Activated T-helper 1 cell treated with anti-CD3 and anti-CD28 coated beads, Interleukin-12 subunit alpha, Interleukin-12 subunit beta, Interleukin-2, Interleukin-4 antibody, amounts not matched to agents 30 ng/mL and 10 ng/mL and 1 ng/mL, durations not matched to agents 14 hours and 24 hours and 36 hours (primary cell): Measurements from ENCODE around the gene SDS. TPM values are rescaled to one million over a fixed set of nuclear protein-coding genes. Genes with fewer than 3 reads are reported as not detected.
"Not testable (repeated sequence)": the region's sequence is repeated elsewhere in the genome, so short reads cannot be mapped to it uniquely, and the experiment has no call there.

ENCODE experiments used
- DNase-seq: peaks from one replicate; pipeline ENCODE4 v3.0.0; 2021; ENCODE audit warnings: low spot score
- H3K27ac Mint-ChIP-seq: one replicate; pipeline ENCODE4 v1.8.0; 2021; ENCODE audit warnings: mild to moderate bottlenecking, mixed read lengths
- H3K27me3 Mint-ChIP-seq: one replicate; pipeline ENCODE4 v1.8.0; 2022; ENCODE audit warnings: mild to moderate bottlenecking, moderate library complexity, mixed read lengths; ENCODE audit not compliant: insufficient read depth
- H3K36me3 Mint-ChIP-seq: one replicate; pipeline ENCODE4 v1.8.0; 2021; ENCODE audit warnings: low read depth, mixed read lengths
- H3K4me1 Mint-ChIP-seq: one replicate; pipeline ENCODE4 v1.8.0; 2021; ENCODE audit warnings: low read depth, mixed read lengths
- H3K4me3 Mint-ChIP-seq: one replicate; pipeline ENCODE4 v1.8.0; 2021; ENCODE audit warnings: mild to moderate bottlenecking, moderate library complexity, mixed read lengths
- H3K9me3 Mint-ChIP-seq: one replicate; pipeline ENCODE4 v1.8.0; 2021; ENCODE audit warnings: mixed read lengths
- intact Hi-C: fragments of 100-400 bp; cut with micrococcal nuclease; formaldehyde crosslinking; loops from one replicate; pipeline ENCODE4 v1.15.1; 2024
- total RNA-seq: library from RNA; stranded (reverse); gene quantifications from 2 replicates; pipeline ENCODE4 v1.2.3, GENCODE V29; 2022

SDS gene
- total RNA-seq, 1 donor from 2014 or later = not detected

- Mint-ChIP-seq H3K4me1 (peaks cover 13% of the 10 kb centered on the region), H3K36me3 (peaks cover 3% of the 10 kb centered on the region), H3K27me3 (peaks cover 4% of the 10 kb centered on the region), H3K4me3 (peak overlapping the region; percentile 89), H3K27ac (peak overlapping the region; percentile 69), H3K9me3 (no peaks in the 10 kb centered on the region)
- DNase-seq = no peak
- intact Hi-C loops = loop anchor here (2.0 to 5.0 kb wide), 4 partner anchors 63 to 607 kb away; partner anchors contain the start of genes OAS2, RBM19 and SDSL
Observed at GRCh38 chr12:113359133-113359938, 44.4 kb downstream of the SDS start.

GRCh38 chr12:113358381-113359132, 45.1 kb downstream of the SDS start, which contains the start of gene PLBD2:
PLBD2 (plus strand) TSS chr12:113358587; CDS start chr12:113358601, 14 bp downstream.
- peak within 1 kb of the TSS; percentile 89 for H3K4me3 Mint-ChIP-seq
- peaks cover 3% of the 10 kb centered on the region for H3K36me3 Mint-ChIP-seq
- H3K4me1 Mint-ChIP-seq = peaks cover 13% of the 10 kb centered on the region
- intact Hi-C loops = loop anchor here (1.0 to 5.0 kb wide), 7 partner anchors 23 to 608 kb away; partner anchors contain the start of genes DDX54, OAS2, RBM19 and RITA1
- peaks cover 4% of the 10 kb centered on the region for H3K27me3 Mint-ChIP-seq
- peak; percentile 89 for DNase-seq
- H3K27ac Mint-ChIP-seq = peak within 1 kb of the TSS; percentile 69
- no peaks in the 10 kb centered on the region for H3K9me3 Mint-ChIP-seq

DNA sequence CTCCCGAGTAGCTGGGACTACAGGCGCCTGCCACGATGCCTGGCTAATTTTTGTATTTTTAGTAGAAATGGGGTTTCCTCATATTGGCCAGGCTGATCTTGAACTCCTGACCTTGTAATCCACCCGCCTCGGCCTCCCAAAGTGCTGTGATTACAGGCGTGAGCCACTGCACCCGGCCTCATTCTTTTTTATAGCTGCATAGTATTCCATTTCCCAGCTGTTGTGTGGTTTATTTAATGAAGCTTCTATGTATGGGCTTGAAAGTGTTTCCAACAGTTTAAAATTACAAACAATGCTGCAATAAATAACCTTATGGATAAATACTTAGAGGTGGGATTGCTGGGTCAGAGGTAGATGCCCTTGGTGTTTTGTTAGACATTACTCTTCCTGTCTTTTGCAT, 49.5 kb downstream of the SDS start:
- H3K9me3 Mint-ChIP-seq, H3K36me3 Mint-ChIP-seq, H3K4me3 Mint-ChIP-seq, H3K4me1 Mint-ChIP-seq, DNase-seq, intact Hi-C loops, H3K27ac Mint-ChIP-seq: not testable (repeated sequence)
- peaks cover 21% of the 10 kb centered on the region for H3K27me3 Mint-ChIP-seq

DNA sequence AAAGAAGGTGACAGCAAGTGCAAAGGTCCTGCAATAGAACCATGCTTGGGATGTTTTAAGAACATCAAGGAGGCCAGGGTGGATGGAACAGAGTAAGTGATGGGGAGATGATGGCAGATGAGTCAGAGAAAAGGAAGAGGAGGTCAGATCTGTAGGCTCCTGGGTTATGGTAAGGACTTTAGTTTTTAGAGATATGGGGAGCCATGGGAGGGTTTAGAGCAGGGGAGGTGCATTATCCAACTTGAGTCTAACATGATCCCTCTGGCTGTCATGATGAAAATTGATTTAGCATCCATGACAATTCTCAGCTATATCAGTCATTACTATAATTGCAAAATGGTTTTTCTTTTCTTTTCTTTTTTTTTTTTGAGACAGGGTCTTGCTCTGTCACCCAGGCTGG, 52.6 kb downstream of the SDS start:
- H3K36me3 Mint-ChIP-seq = no peaks in the 10 kb centered on the region
- H3K27ac Mint-ChIP-seq = no peak overlapping the region
- no peaks in the 10 kb centered on the region for H3K4me1 Mint-ChIP-seq
- peaks cover 20% of the 10 kb centered on the region for H3K27me3 Mint-ChIP-seq
- H3K9me3 Mint-ChIP-seq = no peaks in the 10 kb centered on the region
- H3K4me3 Mint-ChIP-seq = no peak overlapping the region
- intact Hi-C loops = no loop called here
- no peak for DNase-seq

DNA sequence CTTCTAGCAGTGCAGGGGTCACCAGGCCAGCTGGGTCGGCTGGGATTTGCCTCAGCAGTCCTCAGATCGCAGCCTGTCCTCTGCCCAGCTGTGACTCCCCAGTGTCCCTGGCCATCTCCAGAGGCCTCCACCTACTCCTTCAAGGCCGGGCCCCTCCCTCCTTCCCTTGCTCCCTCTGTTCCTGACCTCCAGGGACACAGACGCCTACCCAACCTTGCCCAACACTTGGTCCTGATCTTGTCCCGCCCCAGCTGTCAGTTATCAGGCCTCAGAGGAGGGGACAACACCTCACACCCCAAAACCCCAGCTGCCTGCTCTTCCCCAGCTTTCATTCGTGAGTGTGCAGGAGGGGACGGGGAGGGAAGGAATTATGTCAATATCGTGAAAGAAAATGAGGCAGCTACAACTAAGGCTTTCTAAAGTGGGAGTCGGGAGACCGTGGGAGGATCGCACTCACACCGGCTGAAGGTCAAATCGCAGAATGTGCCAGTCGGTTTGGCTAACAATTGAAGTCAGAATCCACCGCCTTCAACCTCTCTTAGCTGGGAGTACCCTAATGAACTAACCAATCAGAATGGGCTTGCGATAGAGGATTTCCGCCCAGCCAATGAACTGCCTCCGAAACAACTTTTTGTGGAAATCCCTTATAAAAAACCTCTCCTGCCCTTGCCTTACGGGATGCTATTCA, 54.7 kb downstream of the SDS start:
- intact Hi-C loops = no loop called here
- no peaks in the 10 kb centered on the region for H3K9me3 Mint-ChIP-seq
- H3K4me3 Mint-ChIP-seq = no peak overlapping the region
- no peak overlapping the region for H3K27ac Mint-ChIP-seq
- H3K27me3 Mint-ChIP-seq = peaks cover 17% of the 10 kb centered on the region
- H3K4me1 Mint-ChIP-seq = no peaks in the 10 kb centered on the region
- no peaks in the 10 kb centered on the region for H3K36me3 Mint-ChIP-seq
- DNase-seq = no peak

DNA sequence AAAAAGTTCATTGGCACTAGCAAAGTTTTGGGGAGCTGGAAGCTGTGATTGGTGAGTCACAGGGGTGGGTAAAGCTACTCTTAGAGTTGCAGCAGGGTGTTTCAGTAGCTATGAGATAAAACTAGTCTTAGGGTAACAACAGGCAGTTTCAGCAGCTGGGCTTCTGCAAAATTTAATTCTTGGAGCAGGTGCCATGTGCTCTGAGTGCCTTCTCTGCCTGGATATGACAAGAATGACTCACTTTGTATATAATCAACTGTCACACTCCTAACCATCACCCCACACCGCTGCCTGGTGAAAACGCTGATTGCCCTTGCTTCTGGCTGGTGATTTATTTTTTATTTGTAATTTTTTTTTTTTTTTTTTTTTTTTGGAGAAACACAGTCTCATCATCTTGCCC, 55.8 kb downstream of the SDS start:
- intact Hi-C loops = no loop called here
- H3K4me3 Mint-ChIP-seq = no peak overlapping the region
- no peaks in the 10 kb centered on the region for H3K9me3 Mint-ChIP-seq
- H3K27ac Mint-ChIP-seq = no peak overlapping the region
- no peaks in the 10 kb centered on the region for H3K4me1 Mint-ChIP-seq
- peaks cover 14% of the 10 kb centered on the region for H3K27me3 Mint-ChIP-seq
- DNase-seq = no peak
- H3K36me3 Mint-ChIP-seq = no peaks in the 10 kb centered on the region

GRCh38 chr12:113347107-113347506, 56.6 kb downstream of the SDS start:
- Mint-ChIP-seq H3K4me1 (no peaks in the 10 kb centered on the region), H3K27ac (no peak overlapping the region), H3K9me3 (no peaks in the 10 kb centered on the region), H3K36me3 (no peaks in the 10 kb centered on the region), H3K4me3 (no peak overlapping the region), H3K27me3 (peaks cover 9% of the 10 kb centered on the region)
- intact Hi-C loops = no loop called here
- DNase-seq = no peak

DNA sequence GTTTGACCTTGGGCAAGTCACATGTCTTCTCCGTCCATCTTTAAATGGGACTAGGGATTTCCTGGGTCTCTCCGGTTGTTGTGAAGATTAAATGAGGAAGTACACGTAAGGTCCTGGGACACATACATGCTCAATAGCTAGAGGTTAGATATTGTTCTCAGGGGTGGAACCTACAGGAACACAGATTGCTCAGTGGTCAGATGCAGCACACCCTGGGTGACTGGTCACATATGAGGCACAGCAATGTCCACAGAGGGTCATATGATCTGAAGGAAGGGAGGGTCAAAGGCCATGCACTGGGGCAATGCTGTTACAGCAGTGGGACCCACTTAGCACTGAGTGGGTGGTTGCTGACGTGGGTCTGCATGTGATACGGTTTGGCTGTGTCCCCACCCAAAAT, 57.3 kb downstream of the SDS start:
- Mint-ChIP-seq H3K27me3 (peaks cover 11% of the 10 kb centered on the region), H3K9me3 (no peaks in the 10 kb centered on the region), H3K4me1 (no peaks in the 10 kb centered on the region), H3K36me3 (no peaks in the 10 kb centered on the region), H3K4me3 (no peak overlapping the region), H3K27ac (no peak overlapping the region)
- no peak for DNase-seq
- intact Hi-C loops = no loop called here

GRCh38 chr12:113345318-113345717, 58.4 kb downstream of the SDS start:
- intact Hi-C loops = no loop called here
- Mint-ChIP-seq H3K9me3 (no peaks in the 10 kb centered on the region), H3K36me3 (no peaks in the 10 kb centered on the region), H3K4me1 (no peaks in the 10 kb centered on the region), H3K4me3 (no peak overlapping the region), H3K27ac (no peak overlapping the region), H3K27me3 (peaks cover 3% of the 10 kb centered on the region)
- DNase-seq = no peak

Other genes starting within 250 kb of the SDS start
- 121 and 133 TPM in 2 replicates for gene DDX54, start 218.4 kb downstream of the SDS start, total RNA-seq
- gene RITA1, start 218.2 kb downstream of the SDS start, total RNA-seq = 27.1 and 31.4 TPM in 2 replicates
- 31.4 and 35.4 TPM in 2 replicates for gene TPCN1, start 182.4 kb downstream of the SDS start, total RNA-seq
- gene SLC8B1, start 68.8 kb downstream of the SDS start, total RNA-seq = 21.2 TPM in 2 replicates
- gene PLBD2, start 45.3 kb downstream of the SDS start, total RNA-seq = 15.3 and 16.3 TPM in 2 replicates
- gene SDSL, start 18.5 kb upstream of the SDS start, total RNA-seq = 0.52 and 0.54 TPM in 2 replicates
- not detected in 2 replicates for gene LHX5, start 68.0 kb upstream of the SDS start, total RNA-seq